Measurements from ENCODE around the gene DYNLT2. TPM values are rescaled to one million over a fixed set of nuclear protein-coding genes. Genes with fewer than 3 reads are reported as not detected.

The DYNLT2 gene
- total and polyA plus RNA-seq, 3 experiments from 2014 or later, result 0.67 to 1.9 (median 1.4) TPM

Other genes starting within 250 kb of the DYNLT2 start
- gene WDR27, start 49.5 kb downstream of the DYNLT2 start, total RNA-seq, result 10 to 100 TPM; 24.5 to 29.4 TPM
- gene WDR27, start 49.5 kb downstream of the DYNLT2 start, polyA plus RNA-seq, result 7.4 TPM
- gene C6orf120, start 49.4 kb downstream of the DYNLT2 start, total RNA-seq, result 10 to 100 TPM; 23.6 to 25.5 TPM
- 8.9 TPM for gene C6orf120, start 49.4 kb downstream of the DYNLT2 start, polyA plus RNA-seq
- 10 to 100 TPM; 69.6 to 71.5 TPM for gene PHF10, start 27.1 kb downstream of the DYNLT2 start, total RNA-seq
- 17.6 TPM for gene PHF10, start 27.1 kb downstream of the DYNLT2 start, polyA plus RNA-seq
- 10 to 100 TPM; 26.2 to 27.9 TPM for gene ERMARD, start 50 bp upstream of the DYNLT2 start, total RNA-seq
- 12.1 TPM for gene ERMARD, start 50 bp upstream of the DYNLT2 start, polyA plus RNA-seq